Measurements from ENCODE around the gene HELZ.

- TF ChIP-seq TAF1 (IDR thresholded peaks at IDR 0.05; ENCODE audit: borderline replicate concordance, low read depth, low read length) (no peak), POLR2A (IDR thresholded peaks at IDR 0.05; ENCODE audit: low read depth, low read length) (no peak)
These were observed 159.6 kb downstream of the HELZ start for GRCh38 chr17:67085406-67085805.

All from GM12892 (cell line).